GM23338 (cell line): Measurements from ENCODE around the gene FARP1.

Experiments used
- CTCF ChIP-seq, 2 experiments: fragments of 200-600 bp in 1 of 2; sonication (generic) in 1 of 2; conservative IDR thresholded peaks; 2 replicates each; pipeline versions ENCODE4 v1.5.1 to v1.6.1; 2016 to 2017; ENCODE audit warnings: antibody characterized with exemption in 2 of 2, low read depth in 2 of 2, mild to moderate bottlenecking in 2 of 2, moderate library complexity in 1 of 2
- EZH2 ChIP-seq: fragments of 200-600 bp; sonication (generic); IDR thresholded peaks from one replicate; pipeline ENCODE4 v1.8.0; 2017; ENCODE audit warnings: antibody characterized with exemption, mild to moderate bottlenecking, low read depth; ENCODE audit not compliant: unreplicated experiment
- POLR2AphosphoS5 ChIP-seq: IDR thresholded peaks from 2 replicates; pipeline ENCODE4 v1.6.1; 2016; ENCODE audit warnings: antibody characterized with exemption, low read depth

- TF ChIP-seq EZH2 (no peak), CTCF (conservative IDR thresholded peaks at IDR 0.05; ENCODE audit: low read depth in 2 of 2) (no peak), POLR2AphosphoS5 (no peak)
These were observed 200.1 kb downstream of the FARP1 start for GRCh38 chr13:98342953-98343352.
